HG02981 (cell line): ENCODE data around the gene CEBPA.

Source experiments
- ATAC-seq: cut with Tn5 transposase; IDR thresholded peaks from one replicate; pipeline ENCODE4 v1.9.1; 2021; ENCODE audit warnings: mild to moderate bottlenecking, moderate library complexity; ENCODE audit not compliant: unreplicated experiment

CEBPA gene

DNA sequence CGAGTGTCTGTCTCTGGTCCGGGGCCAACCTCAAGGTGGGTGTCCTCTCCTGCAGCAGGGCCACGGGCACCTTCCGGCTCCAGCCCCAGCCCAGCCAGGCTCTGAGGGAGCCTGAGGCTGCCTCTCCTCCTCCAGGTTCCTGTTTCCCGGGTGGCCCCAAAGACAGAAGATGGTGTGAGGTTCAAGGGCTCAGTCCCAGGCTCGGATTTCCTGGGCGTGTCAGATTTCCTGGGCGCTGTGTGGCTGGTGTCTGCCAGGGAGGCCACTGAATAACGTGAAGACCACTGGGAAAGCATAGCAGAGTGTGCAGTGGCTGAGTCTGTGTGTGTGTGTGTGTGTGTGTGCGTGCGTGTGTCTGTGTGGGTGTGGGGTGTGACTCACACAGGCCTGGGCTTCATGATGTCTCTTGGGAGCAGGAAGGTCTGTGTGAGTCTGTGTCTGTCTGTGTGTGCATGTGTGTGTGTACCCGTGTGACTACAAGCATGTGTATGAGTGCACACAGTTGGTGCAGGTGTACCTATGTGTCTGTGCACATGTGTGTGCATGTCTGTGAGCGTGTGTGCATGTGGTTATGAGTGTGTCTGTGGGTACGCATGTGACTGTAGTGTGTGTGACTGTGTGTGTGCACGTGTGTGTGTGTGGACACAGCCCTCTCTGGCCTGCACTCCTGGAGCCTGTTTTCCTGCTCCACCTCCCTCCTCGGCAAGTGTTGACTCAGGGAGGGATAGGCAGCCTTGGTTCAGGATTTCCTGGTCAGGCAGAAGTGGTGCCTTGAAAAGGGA lies 28.3 kb downstream of the CEBPA start:
- ATAC-seq: no peak

GRCh38 chr19:33273065-33273736 lies 29.1 kb downstream of the CEBPA start:
- no peak for ATAC-seq

- ATAC-seq: no peak
These were observed 30.9 kb downstream of the CEBPA start for GRCh38 chr19:33271246-33272021.

- no peak for ATAC-seq
These were observed 31.6 kb downstream of the CEBPA start for GRCh38 chr19:33270769-33271168.

- no peak for ATAC-seq
These were observed 33.3 kb downstream of the CEBPA start for GRCh38 chr19:33269016-33269415.

DNA sequence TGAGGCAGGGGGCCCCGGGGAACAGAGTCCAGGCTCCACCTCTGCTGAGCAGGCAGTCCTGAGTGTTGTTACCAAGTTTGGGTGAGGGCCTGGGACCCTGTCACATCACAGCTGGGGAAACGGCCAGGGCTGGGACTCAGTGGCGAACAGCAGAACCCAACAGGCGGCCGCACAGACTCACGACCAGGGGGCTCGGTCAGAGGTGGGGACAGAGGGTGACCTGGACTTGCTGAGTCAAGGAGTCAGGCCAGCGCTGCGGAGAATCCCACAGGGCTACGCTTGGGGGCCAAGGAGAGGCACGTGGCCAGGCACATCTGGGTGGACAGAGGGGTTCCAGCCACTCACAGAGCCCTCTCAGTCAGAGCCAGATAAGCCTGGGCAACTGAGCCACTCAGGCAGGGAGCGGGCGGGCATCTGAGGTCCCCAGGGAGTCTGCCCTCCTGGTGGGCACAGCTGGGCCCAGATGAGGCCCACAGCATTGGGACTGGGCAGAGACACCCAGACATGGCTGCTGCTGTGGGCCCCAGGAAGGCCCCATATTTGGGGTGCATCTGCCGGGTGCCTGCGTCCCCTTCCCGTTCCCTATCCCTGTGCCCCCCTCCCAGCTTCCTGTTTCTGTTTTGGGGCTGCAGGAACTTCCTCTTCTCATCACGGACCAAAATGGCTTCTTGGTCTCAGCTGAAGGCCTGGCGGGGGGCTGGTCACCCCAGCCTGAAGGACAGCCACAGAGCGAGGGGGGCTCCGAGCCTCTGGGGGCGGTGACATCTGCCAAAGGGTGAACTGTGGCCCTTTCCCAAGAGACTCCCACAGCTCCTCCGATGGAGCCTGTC lies 34.0 kb downstream of the CEBPA start:
- no peak for ATAC-seq

GRCh38 chr19:33267706-33268105 lies 34.6 kb downstream of the CEBPA start:
- ATAC-seq: no peak

DNA sequence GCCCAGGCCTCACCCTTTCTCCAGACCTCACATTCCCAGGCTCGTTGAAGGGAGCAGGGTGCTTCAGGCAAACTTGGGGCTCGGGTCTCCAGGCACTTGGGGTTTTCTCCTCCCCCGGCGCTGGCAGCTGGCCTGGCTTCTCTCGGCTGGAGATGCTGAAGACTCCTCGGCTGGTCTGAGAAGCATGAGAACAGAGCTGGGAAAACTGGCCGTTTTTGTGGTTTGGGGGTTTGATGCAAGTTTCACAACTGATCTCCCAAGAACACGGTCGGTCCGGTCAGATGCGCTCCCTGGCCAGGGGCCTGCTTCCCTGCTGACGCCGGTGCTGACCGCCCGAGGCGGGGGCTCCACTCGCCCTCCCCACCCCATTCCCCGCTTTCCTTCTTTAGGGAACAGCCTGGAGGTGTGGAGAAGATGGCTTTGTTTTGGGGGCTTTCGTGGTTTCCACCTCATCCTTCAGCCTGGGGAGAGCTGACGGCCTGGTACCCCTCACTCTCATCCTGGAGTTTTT lies 35.3 kb downstream of the CEBPA start:
- no peak for ATAC-seq

- no peak for ATAC-seq
These were observed 37.4 kb downstream of the CEBPA start for GRCh38 chr19:33264881-33265445.

DNA sequence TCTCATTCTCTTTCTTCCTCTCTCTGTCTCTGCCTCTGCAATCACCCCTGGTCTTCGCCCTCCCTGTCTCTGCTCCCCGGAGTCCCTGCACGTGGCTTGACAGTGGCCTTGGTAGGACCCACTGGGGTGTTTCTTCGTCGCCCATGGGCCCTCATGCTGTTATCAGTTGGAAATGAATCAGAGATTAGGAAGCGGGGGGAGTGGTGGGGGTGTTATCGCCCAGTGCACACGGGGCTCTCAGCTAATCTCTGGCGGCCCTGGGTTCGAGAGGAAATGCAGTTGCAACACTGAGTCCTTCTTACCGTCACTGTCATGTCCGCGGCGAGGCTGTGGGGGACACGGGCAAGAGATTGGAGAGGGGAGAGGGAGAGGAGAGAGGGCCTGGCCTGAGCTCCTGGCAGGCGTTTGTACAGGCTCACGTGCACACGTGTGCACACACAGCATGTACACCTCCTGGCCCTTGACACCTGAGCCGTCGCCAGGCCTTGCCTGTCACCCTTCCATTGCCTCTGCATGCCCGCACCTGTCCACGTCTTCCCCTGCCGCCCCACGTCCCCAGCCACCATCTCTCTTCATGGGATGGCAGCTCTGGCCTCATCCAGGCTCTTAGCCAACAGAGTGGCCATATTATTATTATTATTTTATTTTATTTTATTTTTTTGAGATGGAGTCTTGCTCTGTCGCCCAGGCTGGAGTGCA lies 38.9 kb downstream of the CEBPA start:
- no peak for ATAC-seq

DNA sequence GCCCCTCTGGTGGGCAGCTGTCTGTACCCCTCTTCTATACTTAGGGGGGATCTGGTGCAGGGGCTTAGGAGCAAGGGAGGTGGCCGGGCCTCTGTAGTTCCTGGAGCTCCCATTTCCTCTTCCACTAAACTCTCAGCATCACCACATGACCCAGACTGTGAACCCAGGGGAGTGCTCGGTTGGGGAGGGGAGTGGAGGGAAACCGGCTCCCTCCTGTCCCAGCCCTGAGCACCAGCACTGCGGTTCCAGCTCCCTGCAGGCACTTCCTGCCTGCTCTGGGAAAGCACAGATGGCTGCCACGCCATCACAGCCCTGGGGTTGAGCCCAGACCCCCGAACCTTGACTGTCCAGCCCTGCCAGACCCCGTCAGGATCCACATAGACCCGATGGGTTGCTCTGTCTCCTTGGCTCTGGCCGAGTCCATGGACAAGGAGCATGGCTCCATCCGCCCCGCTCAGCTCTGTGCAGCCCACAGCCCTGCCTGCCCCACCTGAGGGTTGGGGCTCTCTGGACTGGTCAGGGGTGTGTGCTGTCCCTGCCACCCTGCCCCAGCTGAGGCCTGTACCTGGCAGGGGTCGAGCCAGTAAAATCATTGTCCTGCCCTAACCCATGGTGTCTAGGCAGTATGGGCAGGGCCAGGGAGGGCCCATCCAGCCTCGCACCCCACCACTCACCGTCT lies 40.7 kb downstream of the CEBPA start:
- no peak for ATAC-seq

- ATAC-seq: no peak
These were observed 41.5 kb downstream of the CEBPA start for GRCh38 chr19:33260628-33261418.

DNA sequence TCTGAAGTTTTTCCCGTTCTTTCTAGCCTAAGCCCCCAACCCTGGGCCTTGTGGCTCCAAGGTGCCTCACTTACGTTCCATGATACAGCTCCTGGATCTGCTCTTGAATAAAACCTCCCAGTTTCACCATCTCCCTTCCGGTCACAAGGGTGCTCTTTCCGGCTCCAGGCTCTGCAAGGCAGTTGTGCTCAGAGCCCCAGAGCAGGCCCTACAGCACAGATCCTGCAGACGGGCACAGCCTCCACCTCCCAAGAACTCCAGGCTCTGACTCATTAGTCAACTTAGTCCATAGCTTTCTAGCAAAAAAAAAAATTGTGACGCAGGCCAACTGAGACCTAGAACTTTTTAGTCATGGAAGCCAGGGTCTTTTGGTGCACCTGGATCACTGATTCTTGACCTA lies 42.8 kb downstream of the CEBPA start:
- ATAC-seq: no peak

GRCh38 chr19:33257828-33258227 lies 44.5 kb downstream of the CEBPA start:
- no peak for ATAC-seq

DNA sequence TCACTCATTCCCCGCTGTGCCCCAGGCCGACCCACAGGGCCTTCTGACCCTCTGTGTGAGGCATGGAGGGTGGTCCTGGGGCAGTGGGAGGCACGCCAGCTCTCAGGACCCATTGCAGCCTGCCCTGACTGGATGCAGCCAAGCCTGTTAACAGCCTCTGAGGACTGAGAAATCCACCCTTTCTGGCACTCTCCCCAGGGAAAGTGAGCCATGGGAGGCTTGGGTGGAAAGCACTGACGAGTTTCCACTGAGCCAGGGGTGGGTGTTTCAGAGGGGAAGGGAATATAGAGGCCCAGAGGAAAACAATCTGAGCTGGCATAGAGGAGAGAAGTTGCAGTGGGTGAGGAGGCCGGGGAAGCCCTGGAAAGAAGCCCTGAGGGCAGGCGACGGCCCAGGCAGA lies 46.1 kb downstream of the CEBPA start:
- no peak for ATAC-seq

DNA sequence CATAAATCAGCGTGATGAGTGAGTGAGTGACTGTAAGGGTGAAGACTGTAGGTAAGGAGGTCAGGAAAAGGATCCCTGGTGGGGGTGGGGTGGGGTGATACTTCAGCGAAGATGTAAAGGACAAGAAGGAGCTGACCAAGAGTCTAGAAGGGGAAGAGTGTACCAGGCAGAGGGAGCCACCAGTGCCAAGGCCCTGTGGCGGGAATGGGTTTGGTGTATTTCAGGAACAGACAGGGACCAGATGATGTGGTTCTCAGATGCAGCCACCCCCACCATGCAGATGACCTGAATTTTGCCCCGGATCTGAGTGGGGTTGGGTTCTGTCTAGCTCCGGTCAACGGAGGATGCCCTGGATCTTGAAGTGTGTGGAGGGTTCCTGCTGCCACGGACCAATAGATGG lies 46.6 kb downstream of the CEBPA start:
- no peak for ATAC-seq

- ATAC-seq: no peak
These were observed 48.0 kb downstream of the CEBPA start for GRCh38 chr19:33254245-33254824.

DNA sequence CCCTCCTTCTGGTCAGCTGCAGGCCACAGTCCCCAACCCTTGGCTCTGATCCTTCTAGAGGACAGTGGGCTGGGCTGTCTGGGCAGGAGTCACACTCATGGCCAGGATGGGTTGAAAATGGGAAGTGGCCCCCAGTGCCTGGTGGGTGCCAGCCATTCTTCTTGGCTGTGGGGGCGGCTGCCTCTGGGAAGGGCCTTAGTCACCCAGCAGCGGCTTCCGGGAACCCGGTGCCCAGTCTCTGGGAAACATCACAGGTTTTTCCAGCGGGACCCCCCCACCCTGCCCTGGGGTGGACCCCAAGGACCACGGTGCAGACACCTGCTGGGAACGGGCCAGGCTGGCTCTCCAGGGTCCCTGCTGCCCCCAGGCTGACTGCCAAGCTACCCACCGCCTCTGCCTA lies 49.4 kb downstream of the CEBPA start:
- ATAC-seq: no peak
